HEK293 (cell line): ENCODE measurements around the gene ADAMTS17.

ENCODE experiments used
- CTCF ChIA-PET: fragments of 350-600 bp; formaldehyde crosslinking; extraction: SDS; loops from one replicate; lab custom pipeline; 2021; ENCODE audit warnings: antibody characterized with exemption; lab: Yijun Ruan, JAX
- POLR2A ChIA-PET: fragments of 300-600 bp; formaldehyde crosslinking; extraction: SDS; loops from one replicate; lab custom pipeline; 2020; ENCODE audit warnings: antibody characterized with exemption, inconsistent platforms; lab: Yijun Ruan, JAX
- H3K27ac ChIP-seq: fragments of 200-500 bp; sonication (Bioruptor generic); 2 replicates; pipeline ENCODE4 v1.5.1; 2014; ENCODE audit warnings: low read depth, low read length, control low read depth, inconsistent platforms; ENCODE audit errors: extremely low read depth
- H3K36me3 ChIP-seq, 2 experiments: fragments of 200-500 bp in 1 of 2; sonication (Bioruptor generic) in 1 of 2; 1 replicate in 1 of 2; 2 replicates in 1 of 2; pipeline ENCODE4 v1.5.1; 2014 to 2017; ENCODE audit warnings: inconsistent platforms in 2 of 2, low read length in 2 of 2; ENCODE audit not compliant: control insufficient read depth in 2 of 2, insufficient read depth in 1 of 2
- H3K4me1 ChIP-seq: fragments of 200-500 bp; sonication (Bioruptor generic); 2 replicates; pipeline ENCODE4 v1.5.1; 2014; ENCODE audit warnings: mild to moderate bottlenecking, low read length, inconsistent platforms; ENCODE audit not compliant: control insufficient read depth, insufficient read depth
- H3K4me3 ChIP-seq: 2 replicates; pipeline ENCODE4 v1.5.1; 2011; ENCODE audit warnings: low read depth, mild to moderate bottlenecking, control low read depth, low read length, moderate library complexity
- H3K9me3 ChIP-seq: fragments of 200-500 bp; sonication (Bioruptor generic); 2 replicates; pipeline ENCODE4 v1.5.1; 2014; ENCODE audit warnings: low read depth, low read length, inconsistent platforms; ENCODE audit not compliant: control insufficient read depth, insufficient read depth
- EGR2 ChIP-seq: fragments of 450-650 bp; formaldehyde crosslinking; IDR thresholded peaks from 2 replicates; pipeline ENCODE4 v1.5.1; 2016; ENCODE audit warnings: low read depth, missing biosample characterization, missing genetic modification characterization
- KLF1 ChIP-seq: fragments of 450-650 bp; formaldehyde crosslinking; IDR thresholded peaks from 2 replicates; pipeline ENCODE4 v1.5.1; 2016; ENCODE audit warnings: missing biosample characterization, missing genetic modification characterization
- KLF16 ChIP-seq: fragments of 450-650 bp; formaldehyde crosslinking; IDR thresholded peaks from 2 replicates; pipeline ENCODE4 v1.5.1; 2017; ENCODE audit warnings: missing biosample characterization, missing genetic modification characterization
- REPIN1 ChIP-seq: fragments of 450-650 bp; formaldehyde crosslinking; IDR thresholded peaks from 2 replicates; pipeline ENCODE4 v1.5.1; 2017; ENCODE audit warnings: missing biosample characterization, missing genetic modification characterization, low read depth
- SALL2 ChIP-seq: fragments of 450-650 bp; formaldehyde crosslinking; IDR thresholded peaks from 2 replicates; pipeline ENCODE4 v1.5.0; 2017; ENCODE audit warnings: missing biosample characterization, mild to moderate bottlenecking, missing genetic modification characterization, borderline replicate concordance
- SETDB1 ChIP-seq: IDR thresholded peaks from one replicate; pipeline ENCODE4 v1.6.1; 2017; ENCODE audit warnings: mild to moderate bottlenecking, low read length, moderate library complexity, mixed read lengths; ENCODE audit not compliant: insufficient read length
- YY1 ChIP-seq: fragments of 450-650 bp; formaldehyde crosslinking; IDR thresholded peaks from 2 replicates; pipeline ENCODE4 v1.5.1; 2018; ENCODE audit warnings: missing biosample characterization, missing genetic modification characterization
- ZBTB8A ChIP-seq: fragments of 450-650 bp; formaldehyde crosslinking; IDR thresholded peaks from 2 replicates; pipeline ENCODE4 v1.5.1; 2016; ENCODE audit warnings: missing biosample characterization, missing genetic modification characterization
- ZFHX2 ChIP-seq: fragments of 450-650 bp; formaldehyde crosslinking; conservative IDR thresholded peaks from 2 replicates; pipeline ENCODE4 v1.5.1; 2016; ENCODE audit warnings: missing biosample characterization, missing genetic modification characterization
- ZNF146 ChIP-seq: fragments of 450-650 bp; formaldehyde crosslinking; IDR thresholded peaks from 2 replicates; pipeline ENCODE4 v1.5.1; 2016; ENCODE audit warnings: missing biosample characterization, missing genetic modification characterization
- ZNF423 ChIP-seq: fragments of 450-650 bp; formaldehyde crosslinking; IDR thresholded peaks from 2 replicates; pipeline ENCODE4 v1.5.1; 2016; ENCODE audit warnings: missing biosample characterization, missing genetic modification characterization
- ZNF521 ChIP-seq: fragments of 450-650 bp; formaldehyde crosslinking; IDR thresholded peaks from 2 replicates; pipeline ENCODE4 v1.5.1; 2017; ENCODE audit warnings: missing biosample characterization, mild to moderate bottlenecking, missing genetic modification characterization
- ZNF548 ChIP-seq: fragments of 450-650 bp; formaldehyde crosslinking; IDR thresholded peaks from 2 replicates; pipeline ENCODE4 v1.5.1; 2016; ENCODE audit warnings: missing biosample characterization, missing genetic modification characterization
- ZNF596 ChIP-seq: fragments of 450-650 bp; IDR thresholded peaks from 2 replicates; pipeline ENCODE4 v1.5.0; 2018; ENCODE audit warnings: missing biosample characterization, mild to moderate bottlenecking, missing genetic modification characterization, moderate library complexity
- ZNF701 ChIP-seq: fragments of 450-650 bp; formaldehyde crosslinking; IDR thresholded peaks from 2 replicates; pipeline ENCODE4 v1.5.1; 2016; ENCODE audit warnings: missing biosample characterization, missing genetic modification characterization
- ZSCAN16 ChIP-seq: fragments of 450-650 bp; formaldehyde crosslinking; IDR thresholded peaks from 2 replicates; pipeline ENCODE4 v1.5.1; 2016; ENCODE audit warnings: missing biosample characterization, missing genetic modification characterization
- ZSCAN23 ChIP-seq: fragments of 450-650 bp; formaldehyde crosslinking; IDR thresholded peaks from 2 replicates; pipeline ENCODE4 v1.5.1; 2016; ENCODE audit warnings: missing biosample characterization, missing genetic modification characterization
- TF ChIP-seq, protein P1 (sequence below): fragments of 450-650 bp; formaldehyde crosslinking; IDR thresholded peaks from 2 replicates; pipeline ENCODE4 v1.5.1; 2016; ENCODE audit warnings: missing biosample characterization, missing genetic modification characterization
- TF ChIP-seq, protein P2 (sequence below): fragments of 450-650 bp; formaldehyde crosslinking; IDR thresholded peaks from 2 replicates; pipeline ENCODE4 v1.5.1; 2017; ENCODE audit warnings: missing biosample characterization, missing genetic modification characterization

The ADAMTS17 gene

DNA sequence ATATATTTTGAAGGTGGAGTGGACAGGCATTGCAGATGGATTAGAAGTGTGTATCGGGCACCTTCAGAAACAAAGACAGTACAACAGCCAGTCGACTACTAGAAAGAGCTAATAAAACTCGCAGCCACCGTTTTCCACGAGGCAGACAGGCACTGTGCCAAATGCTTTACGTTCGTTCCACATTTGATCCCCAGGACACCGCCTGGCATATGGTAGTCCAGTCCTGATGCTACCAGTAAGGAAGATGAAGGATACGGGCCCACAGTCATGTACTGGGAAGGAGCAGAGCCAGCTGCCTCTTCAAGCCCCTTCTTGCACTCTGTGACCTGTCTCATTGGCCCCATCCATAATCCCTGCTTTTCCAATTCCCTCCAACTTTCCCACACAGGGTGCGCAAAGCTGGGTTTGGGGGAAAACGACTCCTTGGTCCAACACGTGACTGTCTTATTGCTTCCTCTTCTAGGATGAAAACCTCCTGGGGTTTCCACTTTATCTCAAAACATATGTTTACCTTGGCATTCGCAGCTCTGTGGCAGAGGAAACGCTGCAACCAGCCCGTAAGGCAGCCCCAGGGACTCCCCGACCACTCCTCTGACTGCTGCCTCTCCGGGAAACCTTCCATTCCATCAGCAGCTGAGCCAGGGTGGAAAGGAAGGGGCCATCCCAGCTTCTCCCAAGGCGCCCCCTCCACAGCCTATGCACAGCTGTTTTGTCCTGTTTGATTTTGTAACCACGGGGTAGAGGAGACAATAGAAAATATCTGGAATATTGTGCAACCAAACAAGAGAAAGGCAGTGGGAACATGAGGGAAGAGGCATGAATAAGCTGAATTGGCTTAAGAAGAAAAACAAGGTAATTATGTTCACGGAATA, 107.4 kb downstream of the ADAMTS17 start (continued):
- TF ChIP-seq, protein P1, sequence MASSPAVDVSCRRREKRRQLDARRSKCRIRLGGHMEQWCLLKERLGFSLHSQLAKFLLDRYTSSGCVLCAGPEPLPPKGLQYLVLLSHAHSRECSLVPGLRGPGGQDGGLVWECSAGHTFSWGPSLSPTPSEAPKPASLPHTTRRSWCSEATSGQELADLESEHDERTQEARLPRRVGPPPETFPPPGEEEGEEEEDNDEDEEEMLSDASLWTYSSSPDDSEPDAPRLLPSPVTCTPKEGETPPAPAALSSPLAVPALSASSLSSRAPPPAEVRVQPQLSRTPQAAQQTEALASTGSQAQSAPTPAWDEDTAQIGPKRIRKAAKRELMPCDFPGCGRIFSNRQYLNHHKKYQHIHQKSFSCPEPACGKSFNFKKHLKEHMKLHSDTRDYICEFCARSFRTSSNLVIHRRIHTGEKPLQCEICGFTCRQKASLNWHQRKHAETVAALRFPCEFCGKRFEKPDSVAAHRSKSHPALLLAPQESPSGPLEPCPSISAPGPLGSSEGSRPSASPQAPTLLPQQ = peak; percentile 83
- TF ChIP-seq YY1 (tag by site-specific recombination) (no peak), ZSCAN23 (no peak), REPIN1 (tag by site-specific recombination) (no peak), KLF1 (tag by site-specific recombination) (no peak), ZNF423 (peak; percentile 18; the same call in 1 of the 2 replicates), ZNF548 (tag by site-specific recombination) (no peak), KLF16 (tag by site-specific recombination) (0 out of 2 replicates have a peak, but pooled peaks have one; percentile 8), ZBTB8A (tag by site-specific recombination) (no peak), ZNF146 (tag by site-specific recombination) (no peak), ZNF596 (tag by site-specific recombination) (no peak)

DNA sequence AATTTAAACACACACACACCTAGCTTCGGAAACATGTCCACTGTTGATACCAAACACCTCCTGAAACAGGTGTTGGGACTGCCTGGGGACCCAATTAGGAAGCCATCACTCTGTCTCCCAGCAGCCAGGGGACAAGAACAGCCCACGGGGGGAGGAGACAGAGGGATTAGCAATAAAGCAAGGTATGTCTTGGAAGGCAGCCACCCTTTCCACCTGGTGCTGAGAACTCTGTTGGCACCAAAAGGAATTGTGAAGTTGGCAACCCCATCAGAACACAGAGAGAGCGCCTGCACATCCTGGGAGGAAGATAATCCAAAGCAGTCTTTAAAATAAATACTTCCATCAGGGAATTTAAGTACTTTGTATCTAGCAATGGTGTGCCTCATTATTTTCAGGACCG, 111.0 kb downstream of the ADAMTS17 start:
- Histone ChIP-seq H3K4me1 (peaks cover 14% of the 10 kb centered on the region), H3K27ac (no peak overlapping the region), H3K36me3 (no peaks in the 10 kb centered on the region), H3K4me3 (no peak overlapping the region), H3K9me3 (no peaks in the 10 kb centered on the region)
- ChIA-PET POLR2A (no interaction called here), CTCF (interaction anchor here (0.5 to 1.0 kb wide), 2 partner anchors 20 to 113 kb away, joined by 3 to 4 read pairs; no protein-coding TSS in a partner anchor)
- TF ChIP-seq SALL2 (tag by site-specific recombination) (no peak), ZSCAN16 (tag by site-specific recombination) (no peak), ZNF701 (tag by site-specific recombination) (no peak), SETDB1 (no peak)
- TF ChIP-seq, protein P2, sequence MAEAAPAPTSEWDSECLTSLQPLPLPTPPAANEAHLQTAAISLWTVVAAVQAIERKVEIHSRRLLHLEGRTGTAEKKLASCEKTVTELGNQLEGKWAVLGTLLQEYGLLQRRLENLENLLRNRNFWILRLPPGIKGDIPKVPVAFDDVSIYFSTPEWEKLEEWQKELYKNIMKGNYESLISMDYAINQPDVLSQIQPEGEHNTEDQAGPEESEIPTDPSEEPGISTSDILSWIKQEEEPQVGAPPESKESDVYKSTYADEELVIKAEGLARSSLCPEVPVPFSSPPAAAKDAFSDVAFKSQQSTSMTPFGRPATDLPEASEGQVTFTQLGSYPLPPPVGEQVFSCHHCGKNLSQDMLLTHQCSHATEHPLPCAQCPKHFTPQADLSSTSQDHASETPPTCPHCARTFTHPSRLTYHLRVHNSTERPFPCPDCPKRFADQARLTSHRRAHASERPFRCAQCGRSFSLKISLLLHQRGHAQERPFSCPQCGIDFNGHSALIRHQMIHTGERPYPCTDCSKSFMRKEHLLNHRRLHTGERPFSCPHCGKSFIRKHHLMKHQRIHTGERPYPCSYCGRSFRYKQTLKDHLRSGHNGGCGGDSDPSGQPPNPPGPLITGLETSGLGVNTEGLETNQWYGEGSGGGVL (tag by site-specific recombination) = no peak

DNA sequence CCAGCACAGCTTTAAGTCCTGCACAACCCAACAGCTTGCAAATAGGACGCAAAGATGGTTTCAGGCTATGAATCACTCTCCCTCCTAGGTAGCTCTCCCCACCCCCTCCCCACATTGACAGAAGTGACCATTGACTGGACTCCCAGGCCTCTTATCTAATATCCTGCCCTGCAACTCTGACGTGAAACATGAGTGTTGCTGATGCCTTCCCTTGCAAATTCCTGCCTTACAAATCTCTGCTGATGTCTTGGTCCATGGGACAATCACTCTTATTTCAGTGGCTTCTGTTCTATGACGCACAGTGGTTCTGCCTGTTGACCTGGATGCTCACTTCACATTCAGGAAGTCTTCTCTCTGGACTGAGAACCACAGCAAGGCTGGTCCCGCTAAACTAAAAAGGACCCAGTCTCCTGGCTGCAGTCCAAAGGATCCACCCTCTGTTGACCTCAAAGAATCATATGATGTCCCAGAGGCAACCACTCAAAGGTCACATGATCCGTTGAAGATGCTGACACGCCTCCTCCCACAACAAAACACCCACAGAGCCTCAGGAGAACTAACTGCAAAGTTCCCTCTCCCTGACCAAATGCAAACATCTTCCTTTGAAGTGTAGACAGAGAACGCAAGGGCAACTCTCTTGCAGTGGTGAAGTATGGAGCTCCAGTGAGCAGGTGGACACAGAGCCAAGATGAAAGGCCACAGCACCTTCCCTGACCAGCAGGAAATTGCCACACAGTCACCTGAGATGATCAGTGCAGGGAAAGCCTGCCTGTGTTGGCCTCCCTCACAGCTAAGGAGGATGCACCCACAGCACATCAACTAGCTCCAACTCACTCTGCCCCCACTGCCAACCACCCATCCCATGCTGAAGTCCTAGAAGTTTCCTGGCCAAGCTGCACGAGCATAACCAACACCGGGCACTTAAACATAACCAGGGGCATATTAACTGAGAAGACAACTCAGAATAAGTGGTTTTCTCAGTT, 112.3 kb downstream of the ADAMTS17 start:
- no peak overlapping the region for H3K27ac ChIP-seq
- ChIA-PET CTCF (interaction anchor here (0.6 kb wide), 1 partner anchor 294 kb away, joined by 3 read pairs; no protein-coding TSS in a partner anchor), POLR2A (no interaction called here)
- no peaks in the 10 kb centered on the region for H3K9me3 ChIP-seq
- H3K36me3 ChIP-seq = no peaks in the 10 kb centered on the region
- no peak overlapping the region for H3K4me3 ChIP-seq
- peaks cover 8% of the 10 kb centered on the region for H3K4me1 ChIP-seq
- peak; percentile 35; the same call in 1 of the 2 replicates for TF ChIP-seq ZFHX2 (tag by site-specific recombination)
- peak; percentile 50; the same call in 1 of the 2 replicates for TF ChIP-seq EGR2 (tag by site-specific recombination)
- TF ChIP-seq ZNF521 = no peak
